Fibroblast of peridontal ligament (primary cell): ENCODE measurements around the gene MITD1.
"Not testable (repeated sequence)": the region's sequence is repeated elsewhere in the genome, so short reads cannot be mapped to it uniquely, and the experiment has no call there.

Experiments
- DNase-seq: peaks from one replicate; pipeline ENCODE4 v3.0.0-alpha.2; 2010; ENCODE audit errors: extremely low read depth

MITD1 gene

DNA sequence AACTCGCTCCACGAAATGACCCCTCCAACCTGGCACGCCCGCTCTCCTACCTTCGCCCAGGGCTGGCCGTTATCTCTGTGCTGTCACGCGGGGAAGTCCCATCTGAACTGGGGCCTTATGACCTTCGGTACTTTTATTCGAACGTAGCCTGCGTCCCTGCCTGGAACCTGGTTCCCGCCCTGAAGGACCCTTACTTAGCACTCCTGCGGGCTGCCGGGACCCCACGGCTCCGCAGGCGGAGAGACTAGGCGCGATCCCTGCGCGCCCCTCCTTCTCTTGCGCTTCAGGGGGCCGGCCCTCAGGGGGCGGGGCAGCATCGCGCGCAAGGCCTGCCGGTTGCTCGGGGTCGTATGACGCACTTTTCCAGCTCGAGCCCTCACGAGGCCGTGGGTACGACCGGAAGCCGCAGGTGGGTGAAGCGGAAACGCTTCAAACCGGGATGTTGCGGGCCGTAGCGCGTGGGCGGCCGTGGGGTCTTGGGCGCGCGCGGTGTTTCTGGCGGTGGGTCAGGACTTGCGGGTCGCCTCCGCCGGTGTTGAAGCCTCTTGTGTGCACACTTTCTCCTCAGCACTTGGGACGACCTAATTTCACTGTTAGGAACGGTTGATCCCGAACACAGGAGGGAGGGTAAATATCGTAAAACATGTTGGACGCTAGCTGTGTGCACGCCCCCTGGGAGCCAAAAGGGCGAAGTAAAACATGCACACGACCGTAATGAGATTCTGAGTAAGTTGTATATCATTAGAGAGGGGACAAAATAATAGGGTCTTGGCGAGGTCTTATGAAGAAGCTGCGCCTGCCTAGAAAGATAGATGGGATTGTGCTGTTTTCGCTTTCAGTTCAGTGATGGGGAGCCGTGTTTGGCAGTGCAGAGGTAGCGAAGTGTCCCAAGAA lies 26.0 kb downstream of the MITD1 start, which contains the start of the genes LIPT1 and TSGA10:
Gene LIPT1, plus strand, starts transcription at position 325 of the 894 bp plus-strand sequence. CDS start 6,991 bp downstream, outside the sequence.
Gene TSGA10, minus strand, starts transcription at position 300 of the 894 bp plus-strand sequence. CDS start 45,503 bp downstream, outside the sequence.
- DNase-seq, result peak; percentile 84

DNA sequence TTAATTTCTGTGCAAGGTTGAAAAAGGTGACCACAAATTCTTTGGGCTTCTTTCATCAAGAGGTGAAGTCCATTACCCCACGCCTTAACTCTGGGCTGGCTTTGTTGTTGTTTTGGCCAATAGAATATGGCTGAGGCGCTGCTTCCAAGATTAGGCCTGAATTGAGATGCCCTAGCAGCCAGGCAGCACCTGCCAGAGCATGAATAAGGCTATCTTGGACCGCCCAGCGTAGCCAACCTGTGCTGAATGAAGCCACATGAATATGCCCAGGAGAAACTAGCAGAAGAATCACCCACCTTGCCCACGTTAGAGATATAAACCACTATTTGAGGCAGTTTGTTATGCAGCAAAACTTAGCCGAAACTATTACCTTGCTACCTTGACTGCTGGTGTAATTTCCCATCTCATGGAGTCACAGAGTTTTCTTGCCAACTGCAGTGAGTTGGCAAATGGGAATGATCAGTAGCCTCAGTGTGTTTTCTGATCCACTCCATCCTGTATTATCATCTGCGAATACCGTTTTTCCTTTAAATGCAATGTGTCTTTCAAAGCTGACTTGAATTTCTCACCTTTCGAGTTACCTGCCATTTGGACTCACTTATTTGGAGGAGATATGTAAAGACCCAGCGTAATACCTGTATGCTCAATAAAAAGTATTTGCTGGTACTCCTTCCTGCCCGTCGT lies 26.8 kb downstream of the MITD1 start:
- DNase-seq, result peak; percentile 41

DNA sequence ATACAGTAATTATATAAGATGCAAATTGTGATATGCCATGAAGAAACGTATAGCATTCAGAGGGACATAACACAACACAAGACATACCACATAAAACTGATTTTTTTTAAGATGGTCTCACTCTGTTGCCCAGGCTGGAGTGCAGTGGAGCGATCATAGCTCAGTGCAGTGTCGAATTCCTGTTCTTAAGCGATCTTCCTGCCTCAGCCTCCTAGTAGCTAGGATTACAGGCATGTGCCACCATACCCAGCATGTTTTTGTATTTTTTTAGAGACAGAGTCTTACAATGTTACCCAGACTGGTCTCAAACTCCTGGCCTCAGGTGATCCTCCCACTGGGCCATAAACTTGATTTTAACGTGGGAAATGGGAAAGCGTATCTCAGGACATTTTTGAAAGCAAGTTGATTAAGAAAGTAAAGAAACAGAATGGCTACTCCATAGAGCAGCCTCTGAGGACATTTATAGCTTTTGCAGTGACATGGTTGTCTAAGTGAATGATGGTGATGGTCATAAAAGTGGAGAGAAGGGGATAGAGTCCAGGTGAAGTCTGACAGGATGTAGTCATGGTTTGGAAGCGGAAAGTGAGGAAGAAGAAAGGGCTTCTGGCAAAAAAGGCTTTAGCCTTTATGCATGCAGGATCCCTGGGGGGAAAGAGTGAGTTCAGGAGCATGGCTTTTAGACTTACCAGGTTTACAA lies 28.5 kb downstream of the MITD1 start:
- DNase-seq, result no peak

DNA sequence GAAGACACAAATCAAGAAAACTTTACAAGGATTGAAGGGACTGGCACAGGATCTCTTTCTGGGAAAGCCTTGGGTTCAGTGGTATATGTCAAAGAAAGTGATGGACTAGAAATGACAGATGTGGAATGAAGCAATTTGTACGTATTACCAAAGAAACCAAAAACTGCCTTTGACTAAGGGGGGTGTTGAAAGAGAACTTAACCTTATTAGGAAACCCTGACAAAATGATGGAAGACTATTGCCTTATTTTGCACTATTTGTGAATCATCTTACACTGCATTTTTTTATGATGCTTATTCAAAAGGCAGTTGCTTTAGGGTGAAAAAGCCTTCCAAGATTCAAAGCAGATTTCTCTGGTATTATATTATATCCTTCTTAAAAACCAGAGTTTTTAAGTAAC lies 30.2 kb downstream of the MITD1 start:
- DNase-seq, result peak; percentile 10

DNA sequence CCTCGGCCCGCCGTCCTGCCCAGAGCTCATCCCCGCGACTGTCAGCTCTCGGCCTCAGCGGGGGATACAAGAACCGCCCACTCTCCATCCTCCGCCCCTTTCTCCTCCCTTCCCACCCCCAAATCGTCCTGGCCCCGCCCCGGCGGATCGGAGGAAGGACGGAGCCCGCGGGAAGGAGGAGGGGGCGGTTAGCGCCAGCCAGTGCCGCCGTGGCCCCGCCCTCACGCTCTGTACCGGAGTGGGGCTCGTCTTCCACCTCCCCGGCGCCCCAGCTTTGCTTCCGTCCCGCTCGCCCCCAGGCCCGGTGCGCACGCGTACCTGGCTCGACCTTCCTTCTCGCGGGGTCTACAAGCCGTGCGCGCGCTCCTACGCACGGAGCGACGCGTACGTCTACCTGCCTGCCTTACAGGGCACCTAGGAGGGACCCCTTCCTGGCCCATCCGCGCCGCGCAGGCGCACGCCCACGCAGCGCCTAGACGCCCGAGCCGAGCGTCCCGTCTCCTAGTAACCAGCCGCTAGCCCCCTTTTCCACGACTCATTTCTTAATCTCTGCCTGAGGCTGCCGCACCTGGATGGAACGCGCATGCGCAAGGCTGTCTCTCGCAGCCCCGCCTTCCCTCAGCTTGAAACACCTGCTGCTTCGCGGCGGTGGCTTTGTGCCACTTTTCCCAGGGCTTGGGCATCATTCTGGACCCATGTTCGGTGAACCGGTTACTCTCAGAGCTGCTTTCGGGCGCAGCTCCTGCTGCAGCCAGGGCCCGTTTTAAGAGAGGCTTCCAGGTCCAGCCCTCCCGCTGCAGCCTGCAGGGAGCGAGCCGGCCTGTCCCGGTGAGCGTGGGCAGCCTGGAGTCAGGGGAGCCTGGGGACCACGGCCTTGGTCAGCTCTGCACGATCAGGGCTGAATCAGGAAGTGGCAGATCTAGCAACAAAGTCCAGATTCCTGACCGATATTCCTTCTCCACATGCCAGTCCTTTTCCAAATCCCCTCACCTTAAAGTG lies 39.4 kb downstream of the MITD1 start, which contains the start of gene C2orf15:
Gene C2orf15, plus strand, starts transcription at position 598 of the 999 bp plus-strand sequence. CDS start 8,852 bp downstream, outside the sequence.
- DNase-seq, result peak; percentile 65

DNA sequence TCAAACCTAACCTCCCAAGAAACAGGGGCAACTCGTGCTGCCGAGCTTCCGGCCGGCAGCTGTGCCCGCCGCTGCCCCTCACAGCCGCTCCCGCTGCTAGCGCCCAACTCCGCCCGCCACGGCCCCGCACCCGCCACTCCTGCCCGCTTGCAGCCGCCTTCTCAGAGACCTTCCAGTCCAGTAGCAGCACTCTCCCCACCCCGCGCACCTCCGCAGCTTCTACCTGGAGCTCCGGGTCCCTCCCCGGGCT lies 40.1 kb downstream of the MITD1 start:
- DNase-seq, result no peak

DNA sequence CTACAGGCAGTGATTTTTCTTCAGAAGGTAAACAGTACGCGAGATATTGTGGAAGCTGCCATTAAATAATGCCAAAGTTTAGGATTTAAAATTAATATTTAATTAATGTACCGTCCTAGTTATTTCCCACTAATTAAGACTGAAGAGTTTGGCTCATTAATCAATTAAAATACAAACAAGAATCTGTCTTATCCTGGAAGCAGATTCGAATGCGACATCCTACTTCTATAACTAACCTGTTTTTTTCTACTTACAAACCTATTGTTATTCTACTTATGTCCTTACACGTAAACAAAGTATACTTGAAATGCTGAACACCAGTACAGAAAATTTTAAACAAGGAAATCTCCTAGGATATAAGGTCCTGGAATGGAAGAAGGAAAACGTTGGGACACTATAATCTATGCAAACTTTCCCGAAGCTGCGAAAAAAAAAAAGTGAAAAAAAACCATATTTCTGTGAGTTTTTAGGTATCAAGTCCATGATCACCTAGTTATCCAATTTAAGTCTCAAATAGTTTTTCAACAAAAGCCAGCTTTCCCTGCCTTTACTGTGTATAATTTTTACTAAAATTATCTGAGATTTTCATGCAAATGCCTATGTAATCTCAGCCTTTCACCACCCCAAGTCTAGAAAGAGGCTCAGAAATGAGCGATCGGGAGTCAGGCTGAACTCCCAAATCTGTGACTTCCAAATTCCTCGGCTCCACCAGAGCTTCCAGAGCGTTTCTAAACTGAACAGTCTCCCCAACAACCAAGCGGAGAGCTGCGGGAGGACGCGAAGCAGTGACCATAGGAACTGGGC lies 40.6 kb downstream of the MITD1 start:
- DNase-seq, result peak; percentile 40

DNA sequence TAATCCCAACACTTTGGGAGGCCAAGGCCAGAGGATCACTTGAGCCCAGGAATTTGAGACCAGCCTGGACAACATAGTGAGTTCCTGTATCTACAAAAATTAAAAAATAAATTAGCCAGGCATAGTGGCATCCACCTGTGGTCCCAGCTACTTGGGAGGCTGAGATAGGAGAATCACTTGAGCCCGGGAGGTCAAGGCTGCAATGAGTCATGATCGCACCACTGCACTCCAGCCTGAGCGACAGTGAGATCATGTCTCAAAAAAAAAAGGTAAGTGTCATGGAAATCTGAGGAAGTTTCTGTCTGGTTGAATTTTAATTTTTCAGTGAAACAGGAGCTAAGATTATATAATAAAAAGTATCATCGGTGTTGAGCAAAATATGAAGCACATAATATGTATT lies 41.9 kb downstream of the MITD1 start:
- no peak for DNase-seq

DNA sequence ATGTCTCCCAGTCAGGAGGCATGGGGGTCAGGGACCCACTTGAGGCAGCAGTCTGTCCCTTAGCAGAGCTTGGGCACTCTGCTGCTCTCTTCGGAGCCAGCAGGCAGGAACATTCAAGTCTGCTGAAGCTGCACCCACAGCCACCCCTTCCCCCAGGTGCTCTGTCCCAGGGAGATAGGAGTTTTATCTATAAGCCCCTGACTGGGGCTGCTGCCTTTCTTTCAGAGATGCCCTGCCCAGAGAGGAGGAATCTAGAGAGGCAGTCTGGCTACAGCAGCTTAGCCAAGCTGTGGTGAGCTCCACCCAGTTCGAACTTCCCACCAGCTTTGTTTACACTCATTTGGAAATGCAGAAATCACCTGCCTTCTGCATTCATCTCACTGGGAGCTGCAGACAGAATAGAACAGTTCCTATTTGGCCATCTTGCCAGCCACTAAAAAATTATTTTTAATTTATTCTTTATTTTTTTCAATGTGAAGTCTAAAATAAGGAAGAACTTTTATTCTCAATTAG lies 45.8 kb downstream of the MITD1 start:
- DNase-seq, result not testable (repeated sequence)

DNA sequence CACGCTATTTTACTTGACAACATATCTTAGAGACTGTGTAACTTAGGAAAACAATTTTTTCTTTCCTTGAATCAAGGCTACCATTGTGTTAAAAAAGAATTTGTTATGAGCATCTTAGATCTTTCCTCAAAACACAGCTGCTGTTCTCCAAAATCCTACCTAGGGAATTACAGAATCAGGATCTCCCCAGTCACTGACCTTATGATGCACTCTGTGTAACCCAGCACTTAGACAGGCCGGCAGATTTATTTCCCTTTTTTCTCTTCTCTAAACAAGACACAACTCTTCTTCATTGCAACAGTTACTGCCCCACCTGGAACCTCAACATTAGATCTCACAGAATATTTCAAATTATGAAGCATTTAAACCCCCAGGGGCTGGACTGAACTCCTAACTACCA lies 52.9 kb downstream of the MITD1 start:
- DNase-seq, result no peak
